HEK293 (cell line): ENCODE measurements around the gene NFS1.
A peak's percentile ranks its signal among the peaks of the same experiment; 100 is the strongest.

Experiments
- CTCF ChIP-seq: fragments of 450-650 bp; formaldehyde crosslinking; IDR thresholded peaks from 2 replicates; pipeline ENCODE4 v1.5.1; 2016; ENCODE audit warnings: missing biosample characterization, missing genetic modification characterization
- EGR2 ChIP-seq: fragments of 450-650 bp; formaldehyde crosslinking; IDR thresholded peaks from 2 replicates; pipeline ENCODE4 v1.5.1; 2016; ENCODE audit warnings: low read depth, missing biosample characterization, missing genetic modification characterization
- SP2 ChIP-seq: fragments of 450-650 bp; formaldehyde crosslinking; IDR thresholded peaks from 2 replicates; pipeline ENCODE4 v1.5.1; 2016; ENCODE audit warnings: missing biosample characterization, missing genetic modification characterization
- YY2 ChIP-seq: fragments of 450-650 bp; formaldehyde crosslinking; IDR thresholded peaks from 2 replicates; pipeline ENCODE4 v1.5.1; 2016; ENCODE audit warnings: missing biosample characterization, missing genetic modification characterization
- ZBTB48 ChIP-seq: fragments of 450-650 bp; formaldehyde crosslinking; IDR thresholded peaks from 2 replicates; pipeline ENCODE4 v1.5.1; 2016; ENCODE audit warnings: missing biosample characterization, missing genetic modification characterization
- ZFP41 ChIP-seq: fragments of 450-650 bp; formaldehyde crosslinking; IDR thresholded peaks from 2 replicates; pipeline ENCODE4 v1.5.1; 2016; ENCODE audit warnings: missing biosample characterization, missing genetic modification characterization, borderline replicate concordance
- ZNF140 ChIP-seq: fragments of 450-650 bp; formaldehyde crosslinking; IDR thresholded peaks from 2 replicates; pipeline ENCODE4 v1.5.1; 2016; ENCODE audit warnings: missing biosample characterization, missing genetic modification characterization
- ZNF169 ChIP-seq: fragments of 450-650 bp; formaldehyde crosslinking; IDR thresholded peaks from 2 replicates; pipeline ENCODE4 v1.5.1; 2016; ENCODE audit warnings: missing biosample characterization, missing genetic modification characterization
- ZNF175 ChIP-seq: fragments of 450-650 bp; formaldehyde crosslinking; IDR thresholded peaks from 2 replicates; pipeline ENCODE4 v1.5.1; 2016; ENCODE audit warnings: missing biosample characterization, missing genetic modification characterization
- ZNF26 ChIP-seq: fragments of 450-650 bp; formaldehyde crosslinking; IDR thresholded peaks from 2 replicates; pipeline ENCODE4 v1.5.1; 2016; ENCODE audit warnings: missing biosample characterization, missing genetic modification characterization
- ZNF292 ChIP-seq: fragments of 450-650 bp; formaldehyde crosslinking; IDR thresholded peaks from 2 replicates; pipeline ENCODE4 v1.5.1; 2016; ENCODE audit warnings: low read depth, missing biosample characterization, missing genetic modification characterization, borderline replicate concordance
- ZNF302 ChIP-seq: fragments of 450-650 bp; formaldehyde crosslinking; IDR thresholded peaks from 2 replicates; pipeline ENCODE4 v1.5.1; 2016; ENCODE audit warnings: missing biosample characterization, missing genetic modification characterization, low read depth
- ZNF335 ChIP-seq: fragments of 450-650 bp; formaldehyde crosslinking; conservative IDR thresholded peaks from 2 replicates; pipeline ENCODE4 v1.5.1; 2016; ENCODE audit warnings: missing biosample characterization, missing genetic modification characterization
- ZNF426 ChIP-seq: fragments of 450-650 bp; formaldehyde crosslinking; IDR thresholded peaks from 2 replicates; pipeline ENCODE4 v1.5.1; 2017; ENCODE audit warnings: missing biosample characterization, missing genetic modification characterization, mild to moderate bottlenecking, inconsistent platforms, moderate library complexity
- ZNF596 ChIP-seq: fragments of 450-650 bp; IDR thresholded peaks from 2 replicates; pipeline ENCODE4 v1.5.0; 2018; ENCODE audit warnings: missing biosample characterization, mild to moderate bottlenecking, missing genetic modification characterization, moderate library complexity
- ZNF792 ChIP-seq: fragments of 450-650 bp; formaldehyde crosslinking; IDR thresholded peaks from 2 replicates; pipeline ENCODE4 v1.5.1; 2016; ENCODE audit warnings: missing biosample characterization, missing genetic modification characterization
- ZNF843 ChIP-seq: fragments of 450-650 bp; formaldehyde crosslinking; IDR thresholded peaks from 2 replicates; pipeline ENCODE4 v1.5.1; 2016; ENCODE audit warnings: missing biosample characterization, missing genetic modification characterization
- ZSCAN30 ChIP-seq: fragments of 450-650 bp; IDR thresholded peaks from 2 replicates; pipeline ENCODE4 v1.5.1; 2018; ENCODE audit warnings: missing biosample characterization, mild to moderate bottlenecking, missing genetic modification characterization, moderate library complexity
- TF ChIP-seq, protein P1 (sequence below): fragments of 450-650 bp; IDR thresholded peaks from 2 replicates; pipeline ENCODE4 v1.5.1; 2018; ENCODE audit warnings: missing biosample characterization, missing genetic modification characterization
- TF ChIP-seq, protein P2 (sequence below): fragments of 450-650 bp; formaldehyde crosslinking; IDR thresholded peaks from 2 replicates; pipeline ENCODE4 v1.5.1; 2016; ENCODE audit warnings: missing biosample characterization, missing genetic modification characterization
- TF ChIP-seq, protein P3 (sequence below): fragments of 450-650 bp; formaldehyde crosslinking; IDR thresholded peaks from 2 replicates; pipeline ENCODE4 v1.5.1; 2017; ENCODE audit warnings: missing biosample characterization, missing genetic modification characterization
- TF ChIP-seq, protein P4 (sequence below): fragments of 450-650 bp; formaldehyde crosslinking; optimal IDR thresholded peaks from 2 replicates; pipeline ENCODE3; 2016; ENCODE audit warnings: missing biosample characterization, mild to moderate bottlenecking, missing genetic modification characterization
- TF ChIP-seq, protein P5 (sequence below): fragments of 450-650 bp; IDR thresholded peaks from 2 replicates; pipeline ENCODE4 v1.5.1; 2018; ENCODE audit warnings: missing biosample characterization, mild to moderate bottlenecking, missing genetic modification characterization
- TF ChIP-seq, protein P6 (sequence below): fragments of 450-650 bp; formaldehyde crosslinking; IDR thresholded peaks from 2 replicates; pipeline ENCODE4 v1.5.1; 2016; ENCODE audit warnings: missing biosample characterization, missing genetic modification characterization

NFS1 gene

GRCh38 chr20:35741892-35742740, 43.0 kb upstream of the NFS1 start, which contains the start of gene RBM39 (continued):
- TF ChIP-seq ZNF26 (tag by site-specific recombination) (no peak), CTCF (tag by site-specific recombination) (peak; percentile 91), ZSCAN30 (tag by site-specific recombination) (no peak; the same call in none of the 2 replicates), ZNF596 (0 out of 2 replicates have a peak, but pooled peaks have one; percentile 5), ZNF140 (tag by site-specific recombination) (no peak), YY2 (peak; percentile 97), ZNF792 (tag by site-specific recombination) (no peak), ZNF169 (tag by site-specific recombination) (no peak), ZFP41 (tag by site-specific recombination) (no peak), ZNF843 (peak; percentile 81), EGR2 (tag by site-specific recombination) (peak; percentile 94), ZNF292 (tag by site-specific recombination) (no peak), ZNF426 (tag by site-specific recombination) (no peak), ZNF175 (tag by site-specific recombination) (no peak), SP2 (tag by site-specific recombination) (peak; percentile 98), ZNF302 (tag by site-specific recombination) (no peak), ZBTB48 (tag by site-specific recombination) (0 out of 2 replicates have a peak, but pooled peaks have one; percentile 20), ZNF335 (tag by site-specific recombination) (peak; percentile 1; the same call in 1 of the 2 replicates)
- TF ChIP-seq, protein P1, sequence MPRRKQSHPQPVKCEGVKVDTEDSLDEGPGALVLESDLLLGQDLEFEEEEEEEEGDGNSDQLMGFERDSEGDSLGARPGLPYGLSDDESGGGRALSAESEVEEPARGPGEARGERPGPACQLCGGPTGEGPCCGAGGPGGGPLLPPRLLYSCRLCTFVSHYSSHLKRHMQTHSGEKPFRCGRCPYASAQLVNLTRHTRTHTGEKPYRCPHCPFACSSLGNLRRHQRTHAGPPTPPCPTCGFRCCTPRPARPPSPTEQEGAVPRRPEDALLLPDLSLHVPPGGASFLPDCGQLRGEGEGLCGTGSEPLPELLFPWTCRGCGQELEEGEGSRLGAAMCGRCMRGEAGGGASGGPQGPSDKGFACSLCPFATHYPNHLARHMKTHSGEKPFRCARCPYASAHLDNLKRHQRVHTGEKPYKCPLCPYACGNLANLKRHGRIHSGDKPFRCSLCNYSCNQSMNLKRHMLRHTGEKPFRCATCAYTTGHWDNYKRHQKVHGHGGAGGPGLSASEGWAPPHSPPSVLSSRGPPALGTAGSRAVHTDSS (tag by site-specific recombination), result 0 out of 2 replicates have a peak, but pooled peaks have one; percentile 27
- TF ChIP-seq, protein P2, sequence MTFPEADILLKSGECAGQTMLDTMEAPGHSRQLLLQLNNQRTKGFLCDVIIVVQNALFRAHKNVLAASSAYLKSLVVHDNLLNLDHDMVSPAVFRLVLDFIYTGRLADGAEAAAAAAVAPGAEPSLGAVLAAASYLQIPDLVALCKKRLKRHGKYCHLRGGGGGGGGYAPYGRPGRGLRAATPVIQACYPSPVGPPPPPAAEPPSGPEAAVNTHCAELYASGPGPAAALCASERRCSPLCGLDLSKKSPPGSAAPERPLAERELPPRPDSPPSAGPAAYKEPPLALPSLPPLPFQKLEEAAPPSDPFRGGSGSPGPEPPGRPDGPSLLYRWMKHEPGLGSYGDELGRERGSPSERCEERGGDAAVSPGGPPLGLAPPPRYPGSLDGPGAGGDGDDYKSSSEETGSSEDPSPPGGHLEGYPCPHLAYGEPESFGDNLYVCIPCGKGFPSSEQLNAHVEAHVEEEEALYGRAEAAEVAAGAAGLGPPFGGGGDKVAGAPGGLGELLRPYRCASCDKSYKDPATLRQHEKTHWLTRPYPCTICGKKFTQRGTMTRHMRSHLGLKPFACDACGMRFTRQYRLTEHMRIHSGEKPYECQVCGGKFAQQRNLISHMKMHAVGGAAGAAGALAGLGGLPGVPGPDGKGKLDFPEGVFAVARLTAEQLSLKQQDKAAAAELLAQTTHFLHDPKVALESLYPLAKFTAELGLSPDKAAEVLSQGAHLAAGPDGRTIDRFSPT, result no peak
- TF ChIP-seq, protein P3, sequence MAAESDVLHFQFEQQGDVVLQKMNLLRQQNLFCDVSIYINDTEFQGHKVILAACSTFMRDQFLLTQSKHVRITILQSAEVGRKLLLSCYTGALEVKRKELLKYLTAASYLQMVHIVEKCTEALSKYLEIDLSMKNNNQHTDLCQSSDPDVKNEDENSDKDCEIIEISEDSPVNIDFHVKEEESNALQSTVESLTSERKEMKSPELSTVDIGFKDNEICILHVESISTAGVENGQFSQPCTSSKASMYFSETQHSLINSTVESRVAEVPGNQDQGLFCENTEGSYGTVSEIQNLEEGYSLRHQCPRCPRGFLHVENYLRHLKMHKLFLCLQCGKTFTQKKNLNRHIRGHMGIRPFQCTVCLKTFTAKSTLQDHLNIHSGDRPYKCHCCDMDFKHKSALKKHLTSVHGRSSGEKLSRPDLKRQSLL, result peak; percentile 75; the same call in 1 of the 2 replicates
- TF ChIP-seq, protein P4, sequence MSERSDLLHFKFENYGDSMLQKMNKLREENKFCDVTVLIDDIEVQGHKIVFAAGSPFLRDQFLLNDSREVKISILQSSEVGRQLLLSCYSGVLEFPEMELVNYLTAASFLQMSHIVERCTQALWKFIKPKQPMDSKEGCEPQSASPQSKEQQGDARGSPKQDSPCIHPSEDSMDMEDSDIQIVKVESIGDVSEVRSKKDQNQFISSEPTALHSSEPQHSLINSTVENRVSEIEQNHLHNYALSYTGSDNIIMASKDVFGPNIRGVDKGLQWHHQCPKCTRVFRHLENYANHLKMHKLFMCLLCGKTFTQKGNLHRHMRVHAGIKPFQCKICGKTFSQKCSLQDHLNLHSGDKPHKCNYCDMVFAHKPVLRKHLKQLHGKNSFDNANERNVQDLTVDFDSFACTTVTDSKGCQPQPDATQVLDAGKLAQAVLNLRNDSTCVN (tag by site-specific recombination), result peak; percentile 70
- TF ChIP-seq, protein P5, sequence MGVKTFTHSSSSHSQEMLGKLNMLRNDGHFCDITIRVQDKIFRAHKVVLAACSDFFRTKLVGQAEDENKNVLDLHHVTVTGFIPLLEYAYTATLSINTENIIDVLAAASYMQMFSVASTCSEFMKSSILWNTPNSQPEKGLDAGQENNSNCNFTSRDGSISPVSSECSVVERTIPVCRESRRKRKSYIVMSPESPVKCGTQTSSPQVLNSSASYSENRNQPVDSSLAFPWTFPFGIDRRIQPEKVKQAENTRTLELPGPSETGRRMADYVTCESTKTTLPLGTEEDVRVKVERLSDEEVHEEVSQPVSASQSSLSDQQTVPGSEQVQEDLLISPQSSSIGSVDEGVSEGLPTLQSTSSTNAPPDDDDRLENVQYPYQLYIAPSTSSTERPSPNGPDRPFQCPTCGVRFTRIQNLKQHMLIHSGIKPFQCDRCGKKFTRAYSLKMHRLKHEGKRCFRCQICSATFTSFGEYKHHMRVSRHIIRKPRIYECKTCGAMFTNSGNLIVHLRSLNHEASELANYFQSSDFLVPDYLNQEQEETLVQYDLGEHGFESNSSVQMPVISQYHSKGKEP (tag by site-specific recombination), result 0 out of 2 replicates have a peak, but pooled peaks have one; percentile 2
- TF ChIP-seq, protein P6, sequence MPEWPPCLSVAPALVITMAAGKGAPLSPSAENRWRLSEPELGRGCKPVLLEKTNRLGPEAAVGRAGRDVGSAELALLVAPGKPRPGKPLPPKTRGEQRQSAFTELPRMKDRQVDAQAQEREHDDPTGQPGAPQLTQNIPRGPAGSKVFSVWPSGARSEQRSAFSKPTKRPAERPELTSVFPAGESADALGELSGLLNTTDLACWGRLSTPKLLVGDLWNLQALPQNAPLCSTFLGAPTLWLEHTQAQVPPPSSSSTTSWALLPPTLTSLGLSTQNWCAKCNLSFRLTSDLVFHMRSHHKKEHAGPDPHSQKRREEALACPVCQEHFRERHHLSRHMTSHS, result no peak
